GM12872 (cell line): Measurements from ENCODE around the gene ASCC1.

Source experiments
- CTCF ChIP-seq: IDR thresholded peaks from 3 replicates; pipeline ENCODE4 v1.5.1; 2011; ENCODE audit warnings: low read depth, mild to moderate bottlenecking, low read length, moderate library complexity; ENCODE audit not compliant: insufficient read depth

Gene ASCC1

GRCh38 chr10:72204296-72204695 is 11.8 kb downstream of the ASCC1 start:
- no peak for TF ChIP-seq CTCF

- no peak for TF ChIP-seq CTCF
These were observed 14.8 kb downstream of the ASCC1 start for GRCh38 chr10:72201293-72201692.

GRCh38 chr10:72200883-72201282 is 15.2 kb downstream of the ASCC1 start:
- TF ChIP-seq CTCF: no peak

GRCh38 chr10:72194949-72195348 is 21.1 kb downstream of the ASCC1 start:
- TF ChIP-seq CTCF: no peak

GRCh38 chr10:72186982-72187330 is 29.1 kb downstream of the ASCC1 start:
- no peak for TF ChIP-seq CTCF

GRCh38 chr10:72186258-72186981 is 29.7 kb downstream of the ASCC1 start:
- no peak for TF ChIP-seq CTCF

- TF ChIP-seq CTCF: no peak
These were observed 31.9 kb downstream of the ASCC1 start for GRCh38 chr10:72184156-72184555.
